ENCODE results near the gene CPXM2. TPM values are rescaled to one million over a fixed set of nuclear protein-coding genes. Genes with fewer than 3 reads are reported as not detected.

The CPXM2 gene
- total RNA-seq, 1 donor = not detected

DNA sequence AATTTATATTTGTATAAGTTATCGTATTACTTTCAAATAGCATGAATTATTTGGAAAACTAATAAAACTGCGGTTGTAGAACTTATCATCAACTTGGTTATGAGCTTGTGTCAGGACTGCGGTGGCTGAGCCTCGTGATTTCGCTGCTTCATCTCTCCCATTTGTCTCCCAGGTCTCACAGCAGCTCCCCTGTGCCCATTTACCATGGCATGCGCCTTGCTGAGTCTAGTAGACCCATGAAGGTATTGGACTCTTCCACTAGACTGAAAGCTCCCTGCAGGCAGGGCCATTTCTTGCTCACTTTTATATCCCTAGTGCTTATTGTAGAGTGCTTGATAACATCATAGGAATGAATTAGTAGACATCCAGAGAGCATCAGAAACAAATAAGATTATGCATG is 53.9 kb downstream of the CPXM2 start:
- TF ChIP-seq, protein P1, sequence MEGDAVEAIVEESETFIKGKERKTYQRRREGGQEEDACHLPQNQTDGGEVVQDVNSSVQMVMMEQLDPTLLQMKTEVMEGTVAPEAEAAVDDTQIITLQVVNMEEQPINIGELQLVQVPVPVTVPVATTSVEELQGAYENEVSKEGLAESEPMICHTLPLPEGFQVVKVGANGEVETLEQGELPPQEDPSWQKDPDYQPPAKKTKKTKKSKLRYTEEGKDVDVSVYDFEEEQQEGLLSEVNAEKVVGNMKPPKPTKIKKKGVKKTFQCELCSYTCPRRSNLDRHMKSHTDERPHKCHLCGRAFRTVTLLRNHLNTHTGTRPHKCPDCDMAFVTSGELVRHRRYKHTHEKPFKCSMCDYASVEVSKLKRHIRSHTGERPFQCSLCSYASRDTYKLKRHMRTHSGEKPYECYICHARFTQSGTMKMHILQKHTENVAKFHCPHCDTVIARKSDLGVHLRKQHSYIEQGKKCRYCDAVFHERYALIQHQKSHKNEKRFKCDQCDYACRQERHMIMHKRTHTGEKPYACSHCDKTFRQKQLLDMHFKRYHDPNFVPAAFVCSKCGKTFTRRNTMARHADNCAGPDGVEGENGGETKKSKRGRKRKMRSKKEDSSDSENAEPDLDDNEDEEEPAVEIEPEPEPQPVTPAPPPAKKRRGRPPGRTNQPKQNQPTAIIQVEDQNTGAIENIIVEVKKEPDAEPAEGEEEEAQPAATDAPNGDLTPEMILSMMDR (IDR thresholded peaks at IDR 0.05; ENCODE audit: insufficient read depth, low read depth, low read length) = no peak
- DNase-seq (ENCODE audit: low read depth) = no peak
- H3K4me3 ChIP-seq (ENCODE audit: low read depth, low read length) = no peak overlapping the region

DNA sequence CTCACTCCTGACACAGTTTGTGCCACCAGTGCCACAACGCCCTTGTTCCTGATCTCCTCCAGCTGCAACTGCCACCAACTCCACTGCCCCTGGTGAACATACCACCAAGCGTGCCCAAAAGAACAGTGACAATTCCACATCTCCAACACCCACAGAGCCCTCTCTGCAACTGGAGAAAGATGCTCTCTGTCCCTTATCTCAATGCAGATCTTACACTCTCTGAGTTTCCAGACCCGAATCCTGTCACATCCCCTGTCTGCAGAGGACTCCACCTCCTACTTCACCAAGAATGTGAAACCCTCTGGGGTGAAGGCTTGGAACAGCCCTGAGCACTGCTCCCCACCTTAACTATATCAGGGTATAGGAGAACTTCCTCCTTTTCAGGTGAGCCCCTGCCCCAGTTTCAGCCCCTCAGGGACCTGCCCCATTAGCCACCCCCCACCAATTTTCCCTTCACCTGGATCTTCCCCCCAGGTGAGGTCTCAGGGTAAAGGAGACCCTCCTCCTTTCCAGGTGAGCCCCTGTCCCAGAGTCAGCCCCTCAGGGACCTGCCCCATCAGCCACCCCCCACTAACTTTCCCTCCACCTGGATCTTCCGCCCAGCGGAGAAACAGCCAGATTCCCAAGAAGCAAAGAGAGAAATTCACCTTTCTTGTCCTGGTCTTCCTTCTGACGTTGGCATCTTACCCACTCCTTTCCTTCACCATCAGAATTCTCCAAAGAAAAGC is 55.0 kb downstream of the CPXM2 start:
- no peak for DNase-seq (ENCODE audit: low read depth)
- H3K4me3 ChIP-seq (ENCODE audit: low read depth, low read length) = no peak overlapping the region
- TF ChIP-seq, protein P1 (IDR thresholded peaks at IDR 0.05; ENCODE audit: insufficient read depth, low read depth, low read length) = no peak

DNA sequence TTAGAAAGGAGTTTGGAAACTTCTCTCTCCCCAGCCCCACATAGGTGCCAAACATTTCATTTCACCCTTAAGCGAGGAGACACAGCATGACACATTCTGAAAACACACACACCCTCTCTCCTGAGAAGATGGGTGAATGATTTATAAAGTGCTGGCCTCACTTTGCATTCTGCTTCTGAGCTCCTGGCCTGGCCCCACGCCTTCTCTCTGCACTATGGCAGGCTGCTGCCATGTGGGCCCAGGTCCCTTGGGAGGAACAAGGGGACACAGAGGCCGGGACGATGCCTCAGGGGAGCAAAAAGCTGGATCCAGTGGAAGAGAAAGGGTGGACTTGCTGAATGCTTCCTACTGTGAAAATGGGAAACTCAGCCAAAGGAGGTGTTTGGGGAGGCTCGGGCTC is 56.0 kb downstream of the CPXM2 start:
- TF ChIP-seq, protein P1 (IDR thresholded peaks at IDR 0.05; ENCODE audit: insufficient read depth, low read depth, low read length) = no peak
- no peak for DNase-seq (ENCODE audit: low read depth)
- no peak overlapping the region for H3K4me3 ChIP-seq (ENCODE audit: low read depth, low read length)

DNA sequence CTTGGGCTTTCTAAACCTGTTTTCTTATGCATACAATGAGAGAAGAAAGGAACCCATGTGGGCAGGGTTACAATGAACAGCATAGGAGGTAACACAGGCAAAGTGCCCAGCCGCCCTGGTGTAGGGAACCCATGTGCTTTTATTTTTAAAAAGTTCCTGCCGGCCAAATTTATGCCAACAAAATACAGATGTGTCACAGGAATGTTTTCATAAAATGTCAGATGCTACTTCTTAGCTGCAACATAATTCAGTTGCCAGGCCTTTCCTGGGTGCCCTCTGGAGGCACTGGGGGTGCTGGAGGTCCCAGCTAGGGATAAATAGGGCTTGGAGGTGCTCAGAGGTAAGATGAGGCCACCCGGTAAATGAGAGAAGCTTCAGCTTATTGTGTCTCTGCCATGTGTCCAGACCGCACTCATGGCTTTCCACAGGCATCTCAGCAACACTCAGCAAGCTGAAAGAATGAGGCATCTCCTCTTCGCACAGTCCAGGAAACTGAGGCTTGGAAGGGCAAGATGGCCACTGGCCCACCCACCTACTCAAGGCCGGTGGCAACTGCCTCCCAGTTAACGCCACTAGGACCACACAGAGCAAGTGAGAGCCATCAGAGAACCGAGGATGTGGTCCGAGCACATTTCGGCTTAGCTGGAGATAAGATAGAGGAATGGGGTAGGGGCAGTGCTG is 58.3 kb downstream of the CPXM2 start:
- H3K4me3 ChIP-seq (ENCODE audit: low read depth, low read length) = no peak overlapping the region
- TF ChIP-seq, protein P1 (IDR thresholded peaks at IDR 0.05; ENCODE audit: insufficient read depth, low read depth, low read length) = no peak
- no peak for DNase-seq (ENCODE audit: low read depth)

DNA sequence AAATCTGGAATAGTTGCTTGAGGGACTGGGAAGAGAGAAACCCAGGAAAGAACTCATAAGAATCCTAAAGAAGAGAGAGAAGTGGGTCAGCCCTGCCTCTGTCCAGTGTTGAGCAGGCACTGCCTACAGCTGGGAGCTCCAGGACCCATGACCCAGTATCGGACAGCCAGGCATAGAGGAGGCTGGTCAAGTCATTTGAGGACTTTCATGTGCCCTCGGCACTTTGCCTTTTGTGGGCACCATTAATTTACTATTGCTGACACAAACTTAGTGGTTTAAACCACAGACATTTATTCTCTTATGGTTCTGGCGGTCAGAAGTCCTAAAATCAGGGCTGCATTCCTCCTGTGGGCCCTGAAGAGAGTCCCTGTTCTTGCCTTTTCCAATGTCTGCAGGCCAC is 60.3 kb downstream of the CPXM2 start:
- no peak for DNase-seq (ENCODE audit: low read depth)
- TF ChIP-seq, protein P1 (IDR thresholded peaks at IDR 0.05; ENCODE audit: insufficient read depth, low read depth, low read length) = no peak
- H3K4me3 ChIP-seq (ENCODE audit: low read depth, low read length) = no peak overlapping the region

DNA sequence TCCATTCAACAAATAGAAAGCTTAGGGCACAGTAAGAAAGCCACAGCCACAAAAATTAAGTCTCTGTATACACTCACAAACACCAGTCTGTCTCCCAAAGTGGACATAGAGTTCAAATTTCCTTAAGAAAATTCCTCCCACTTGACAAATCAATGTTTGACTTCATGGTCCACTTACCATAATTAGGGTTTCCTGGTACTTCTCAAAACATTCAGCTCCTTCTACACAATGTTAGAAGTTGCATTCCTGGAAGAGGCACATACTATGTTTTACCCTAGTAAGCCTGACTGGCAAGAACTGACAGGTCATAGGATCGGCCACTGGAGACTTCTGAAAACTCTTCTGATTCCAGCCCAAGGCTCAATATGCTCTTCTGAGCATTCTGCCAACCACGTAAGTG is 70.5 kb downstream of the CPXM2 start:
- TF ChIP-seq, protein P1 (IDR thresholded peaks at IDR 0.05; ENCODE audit: insufficient read depth, low read depth, low read length) = no peak
- no peak overlapping the region for H3K4me3 ChIP-seq (ENCODE audit: low read depth, low read length)
- no peak for DNase-seq (ENCODE audit: low read depth)
